Mesenchymal stem cell (in vitro differentiated cells and primary cell): ENCODE results near the gene MAP7D3.
"Not testable (repeated sequence)": the region's sequence is repeated elsewhere in the genome, so short reads cannot be mapped to it uniquely, and the experiment has no call there.

Experiments used
- DNase-seq: peaks from one replicate; pipeline ENCODE4 v3.0.0-alpha.2; 2013
- H2AFZ ChIP-seq: one replicate; pipeline ENCODE4 v1.6.1; 2013; ENCODE audit warnings: low read depth, mild to moderate bottlenecking, control low read depth, inconsistent platforms, low read length, moderate library complexity
- H2AK5ac ChIP-seq: 2 replicates; pipeline ENCODE4 v1.6.1; 2013; ENCODE audit warnings: low read length, moderate library complexity, mild to moderate bottlenecking, inconsistent platforms; ENCODE audit not compliant: severe bottlenecking
- H2BK120ac ChIP-seq: one replicate; pipeline ENCODE4 v1.6.1; 2013; ENCODE audit warnings: low read depth, mild to moderate bottlenecking, inconsistent platforms, low read length, moderate library complexity
- H2BK12ac ChIP-seq, 2 experiments: one replicate each; pipeline ENCODE4 v1.6.1; 2013; ENCODE audit warnings: inconsistent platforms in 2 of 2, low read length in 2 of 2, mild to moderate bottlenecking in 2 of 2, moderate library complexity in 2 of 2, control low read depth in 1 of 2
- H2BK15ac ChIP-seq: one replicate; pipeline ENCODE4 v1.6.1; 2013; ENCODE audit warnings: mild to moderate bottlenecking, low read depth, inconsistent platforms; ENCODE audit not compliant: poor library complexity, severe bottlenecking
- H2BK5ac ChIP-seq: 2 replicates; pipeline ENCODE4 v1.6.1; 2013; ENCODE audit warnings: low read depth, mild to moderate bottlenecking, low read length, control low read depth, inconsistent platforms; ENCODE audit not compliant: poor library complexity, severe bottlenecking
- H3K14ac ChIP-seq, 2 experiments: one replicate each; pipeline ENCODE4 v1.6.1; 2013; ENCODE audit warnings: inconsistent platforms in 2 of 2, low read length in 2 of 2, control low read depth in 1 of 2, mild to moderate bottlenecking in 1 of 2, moderate library complexity in 1 of 2
- H3K18ac ChIP-seq, 2 experiments: one replicate each; pipeline ENCODE4 v1.6.1; 2013; ENCODE audit warnings: inconsistent platforms in 2 of 2, low read length in 2 of 2, control low read depth in 1 of 2, low read depth in 1 of 2, mild to moderate bottlenecking in 1 of 2
- H3K23ac ChIP-seq, 2 experiments: one replicate each; pipeline ENCODE4 v1.6.1; 2013; ENCODE audit warnings: inconsistent platforms in 2 of 2, low read length in 2 of 2, mild to moderate bottlenecking in 2 of 2, moderate library complexity in 2 of 2, control low read depth in 1 of 2
- H3K27ac ChIP-seq: 2 replicates; pipeline ENCODE4 v1.5.1; 2013; ENCODE audit warnings: mild to moderate bottlenecking, moderate library complexity, low read length, control low read depth, inconsistent platforms; ENCODE audit not compliant: poor library complexity, severe bottlenecking
- H3K27me3 ChIP-seq, 2 experiments: 2 replicates each; pipeline versions ENCODE4 v1.6.1 to v1.7.0; 2013; ENCODE audit warnings: low read length in 2 of 2, mild to moderate bottlenecking in 2 of 2, moderate library complexity in 2 of 2, control low read depth in 1 of 2, inconsistent platforms in 1 of 2; ENCODE audit not compliant: control insufficient read depth in 1 of 2, insufficient read depth in 1 of 2
- H3K36me3 ChIP-seq, 2 experiments: 2 replicates each; pipeline versions ENCODE4 v1.6.1 to v1.7.0; 2013; ENCODE audit warnings: low read length in 2 of 2, control low read depth in 1 of 2, inconsistent platforms in 1 of 2, low read depth in 1 of 2, mild to moderate bottlenecking in 1 of 2; ENCODE audit not compliant: insufficient read depth in 2 of 2, control insufficient read depth in 1 of 2
- H3K4ac ChIP-seq, 2 experiments: one replicate each; pipeline ENCODE4 v1.6.1; 2013; ENCODE audit warnings: inconsistent platforms in 2 of 2, low read length in 2 of 2, mild to moderate bottlenecking in 2 of 2, moderate library complexity in 2 of 2, control low read depth in 1 of 2, low read depth in 1 of 2
- H3K4me1 ChIP-seq: 2 replicates; pipeline ENCODE4 v1.6.1; 2013; ENCODE audit warnings: low read depth, low read length, control low read depth; ENCODE audit not compliant: control insufficient read depth, insufficient read depth
- H3K4me2 ChIP-seq: 2 replicates; pipeline ENCODE4 v1.6.1; 2013; ENCODE audit warnings: low read length, mild to moderate bottlenecking, inconsistent platforms; ENCODE audit not compliant: poor library complexity, severe bottlenecking
- H3K4me3 ChIP-seq, 2 experiments: 2 replicates each; pipeline versions ENCODE4 v1.5.1 to v1.7.0; 2013; ENCODE audit warnings: low read length in 2 of 2, mild to moderate bottlenecking in 2 of 2, control low read depth in 1 of 2, low read depth in 1 of 2; ENCODE audit not compliant: insufficient read depth in 1 of 2
- H3K79me1 ChIP-seq: replicated peaks from 2 replicates; pipeline ENCODE4 v1.6.1; 2013; ENCODE audit warnings: mild to moderate bottlenecking, control low read depth, low read length, inconsistent platforms; ENCODE audit not compliant: poor library complexity, severe bottlenecking
- H3K9ac ChIP-seq: 2 replicates; pipeline ENCODE4 v1.7.0; 2013; ENCODE audit warnings: mild to moderate bottlenecking, low read length, moderate library complexity
- H3K9me3 ChIP-seq: 2 replicates; pipeline ENCODE4 v1.7.0; 2013; ENCODE audit warnings: mild to moderate bottlenecking, low read length; ENCODE audit not compliant: control insufficient read depth
- H4K8ac ChIP-seq: one replicate; pipeline ENCODE4 v1.6.1; 2013; ENCODE audit warnings: inconsistent platforms, mild to moderate bottlenecking, low read length, moderate library complexity
- H4K91ac ChIP-seq: one replicate; pipeline ENCODE4 v1.6.1; 2013; ENCODE audit warnings: mild to moderate bottlenecking, low read length, inconsistent platforms
- WGBS: methylation state at CpG from one replicate; pipeline ENCODE4 v1.1.7; 2013; ENCODE audit warnings: mixed read lengths; 5-methylcytosine and 5-hydroxymethylcytosine counted together

The MAP7D3 gene

GRCh38 chrX:136167989-136168388 is 83.2 kb downstream of the MAP7D3 start:
- H2BK120ac ChIP-seq, H3K27me3 ChIP-seq, H3K4me2 ChIP-seq, H3K4me3 ChIP-seq, H3K36me3 ChIP-seq, H3K23ac ChIP-seq, H3K4ac ChIP-seq, H3K79me1 ChIP-seq, H3K18ac ChIP-seq, H2AFZ ChIP-seq, H3K9me3 ChIP-seq, H2BK15ac ChIP-seq, DNase-seq, H2BK5ac ChIP-seq, H2AK5ac ChIP-seq, H4K91ac ChIP-seq, H4K8ac ChIP-seq, H3K9ac ChIP-seq, H2BK12ac ChIP-seq, H3K14ac ChIP-seq, H3K4me1 ChIP-seq: not testable (repeated sequence)
- H3K27ac ChIP-seq = peak overlapping the region; percentile 14
- 97% methylated on average over 5 of the region's 6 CpGs for WGBS

- Histone ChIP-seq H4K8ac (no peak overlapping the region), H2AK5ac (no peak overlapping the region), H2BK15ac (no peak overlapping the region), H3K4me3 (no peak overlapping the region), H3K18ac (no peak overlapping the region), H3K36me3 (no peaks in the 10 kb centered on the region), H3K9ac (peak overlapping the region; percentile 60), H3K9me3 (no peaks in the 10 kb centered on the region), H3K27me3 (peaks cover 0 to 10% of the 10 kb centered on the region in 2 experiments), H3K4me2 (no peak overlapping the region), H3K4me1 (peaks cover 5% of the 10 kb centered on the region), H3K27ac (no peak overlapping the region), H4K91ac (no peak overlapping the region), H3K4ac (no peak overlapping the region), H2BK120ac (peak overlapping the region; percentile 19), H3K23ac (no peak overlapping the region), H2BK5ac (no peak overlapping the region), H3K14ac (no peak overlapping the region), H3K79me1 (no peaks in the 10 kb centered on the region), H2BK12ac (no peak overlapping the region), H2AFZ (no peak overlapping the region)
- WGBS = 88% methylated on average over 5 of the region's 8 CpGs
- DNase-seq = peak; percentile 64
Measured at GRCh38 chrX:136166221-136166855, 84.9 kb downstream of the MAP7D3 start.

- peaks cover 2% of the 10 kb centered on the region for H3K4me1 ChIP-seq
- H3K18ac ChIP-seq = no peak overlapping the region
- H3K23ac ChIP-seq = no peak overlapping the region
- no peak overlapping the region for H4K8ac ChIP-seq
- H2AK5ac ChIP-seq = no peak overlapping the region
- 64% methylated on average over 3 of the region's 3 CpGs for WGBS
- peaks cover 0 to 10% of the 10 kb centered on the region in 2 experiments for H3K27me3 ChIP-seq
- no peak overlapping the region for H3K4me2 ChIP-seq
- no peak for DNase-seq
- no peak overlapping the region for H3K4ac ChIP-seq
- H2AFZ ChIP-seq = no peak overlapping the region
- H2BK12ac ChIP-seq = no peak overlapping the region
- no peaks in the 10 kb centered on the region for H3K36me3 ChIP-seq
- H3K9ac ChIP-seq = peak overlapping the region; percentile 60
- no peaks in the 10 kb centered on the region for H3K79me1 ChIP-seq
- H3K27ac ChIP-seq = no peak overlapping the region
- no peak overlapping the region for H4K91ac ChIP-seq
- no peak overlapping the region for H2BK120ac ChIP-seq
- H3K9me3 ChIP-seq = no peaks in the 10 kb centered on the region
- H2BK5ac ChIP-seq = no peak overlapping the region
- no peak overlapping the region for H3K4me3 ChIP-seq
- no peak overlapping the region for H2BK15ac ChIP-seq
- H3K14ac ChIP-seq = no peak overlapping the region
Measured at GRCh38 chrX:136165406-136165805, 85.8 kb downstream of the MAP7D3 start.

- DNase-seq = peak; percentile 47
- Histone ChIP-seq H3K4ac (no peak overlapping the region), H3K9me3 (no peaks in the 10 kb centered on the region), H2BK5ac (no peak overlapping the region), H3K14ac (no peak overlapping the region), H3K4me3 (no peak overlapping the region), H2BK15ac (no peak overlapping the region), H2BK12ac (no peak overlapping the region), H3K9ac (peak overlapping the region; percentile 49), H3K4me1 (no peaks in the 10 kb centered on the region), H2AFZ (no peak overlapping the region), H3K27me3 (peaks cover 0 to 10% of the 10 kb centered on the region in 2 experiments), H3K27ac (no peak overlapping the region), H3K4me2 (no peak overlapping the region), H4K8ac (no peak overlapping the region), H2AK5ac (no peak overlapping the region), H3K23ac (no peak overlapping the region), H3K79me1 (no peaks in the 10 kb centered on the region), H3K18ac (no peak overlapping the region), H2BK120ac (no peak overlapping the region), H4K91ac (no peak overlapping the region), H3K36me3 (no peaks in the 10 kb centered on the region)
- no CpG with 5 or more reads among the region's 1 CpG for WGBS
Measured at GRCh38 chrX:136163689-136164088, 87.5 kb downstream of the MAP7D3 start.
